HG02870 (cell line): ENCODE results near the gene PLCD1.

ENCODE experiments used
- ATAC-seq: cut with Tn5 transposase; IDR thresholded peaks from one replicate; pipeline ENCODE4 v1.9.1; 2021; ENCODE audit warnings: mild to moderate bottlenecking, moderate library complexity; ENCODE audit not compliant: unreplicated experiment

Gene PLCD1

DNA sequence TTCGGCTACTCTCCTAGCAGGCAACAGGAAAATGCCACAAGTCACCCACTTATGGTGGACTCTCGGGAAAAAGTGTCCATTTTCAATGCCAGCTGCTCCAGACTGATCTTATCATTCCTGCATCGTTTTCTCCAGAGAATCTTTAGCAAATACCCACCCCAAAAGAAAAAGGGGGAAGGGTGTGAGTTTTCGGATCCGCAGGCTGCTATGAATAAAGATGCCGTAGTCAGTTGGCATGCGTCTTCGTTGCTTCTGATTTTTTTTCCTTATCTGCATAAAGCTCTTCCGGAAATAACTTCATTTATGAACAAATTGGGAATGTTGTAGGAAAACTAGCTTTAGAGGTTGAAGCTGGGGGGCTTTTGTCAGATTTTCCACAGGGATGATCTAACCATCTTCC, 61.2 kb downstream of the PLCD1 start:
- no peak for ATAC-seq

DNA sequence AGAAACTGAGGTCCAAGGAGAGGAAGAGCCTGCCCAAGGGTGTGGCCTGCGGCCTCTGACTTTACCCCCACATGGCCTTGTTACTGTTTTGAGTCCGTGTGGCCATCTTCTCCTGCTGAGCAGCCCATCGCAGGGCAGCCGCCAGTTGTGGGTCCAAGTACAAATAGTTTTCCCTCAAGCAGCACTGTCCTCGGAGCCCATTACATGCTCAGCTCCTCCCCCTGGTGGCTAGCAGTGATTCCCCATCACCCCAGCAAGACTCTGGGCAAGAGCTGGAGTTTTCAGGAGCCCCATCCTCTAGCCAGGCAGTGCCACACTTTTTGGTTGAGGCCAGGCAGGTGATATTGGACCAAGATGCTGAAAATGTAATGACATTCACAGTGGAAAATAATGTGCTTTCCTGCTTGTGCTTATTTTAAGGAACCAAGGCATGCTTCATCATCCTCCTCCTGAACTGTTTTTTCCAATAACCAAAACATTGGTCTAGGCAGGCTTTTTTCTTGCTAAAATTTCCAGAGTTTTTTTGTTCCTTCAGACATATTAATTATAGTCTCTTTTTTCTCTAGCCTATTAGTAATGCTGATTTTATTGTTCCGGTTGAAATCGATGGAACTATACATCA, 62.1 kb downstream of the PLCD1 start:
- peak; percentile 70 for ATAC-seq

- ATAC-seq, result no peak
These were observed 64.7 kb downstream of the PLCD1 start for GRCh38 chr3:37964716-37965115.

DNA sequence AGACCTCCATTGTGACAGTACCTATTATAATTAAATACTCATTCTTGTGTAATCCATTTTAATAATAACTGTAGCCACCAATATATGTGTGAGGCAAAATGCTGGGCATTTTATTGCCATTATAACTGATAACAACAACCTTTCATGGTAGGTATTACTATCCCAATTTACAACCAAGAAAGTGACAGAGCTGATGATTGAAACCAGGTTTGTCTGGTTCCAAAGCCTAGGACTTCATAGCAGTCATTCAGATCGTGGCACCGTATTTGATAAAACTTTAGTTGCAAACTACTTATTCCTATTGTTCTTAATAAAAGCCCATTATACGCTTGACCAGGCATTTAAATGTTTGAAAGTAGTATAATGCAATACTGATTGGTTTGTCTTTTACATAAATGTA, 65.3 kb downstream of the PLCD1 start:
- no peak for ATAC-seq

- no peak for ATAC-seq
These were observed 65.8 kb downstream of the PLCD1 start for GRCh38 chr3:37963635-37964034.

DNA sequence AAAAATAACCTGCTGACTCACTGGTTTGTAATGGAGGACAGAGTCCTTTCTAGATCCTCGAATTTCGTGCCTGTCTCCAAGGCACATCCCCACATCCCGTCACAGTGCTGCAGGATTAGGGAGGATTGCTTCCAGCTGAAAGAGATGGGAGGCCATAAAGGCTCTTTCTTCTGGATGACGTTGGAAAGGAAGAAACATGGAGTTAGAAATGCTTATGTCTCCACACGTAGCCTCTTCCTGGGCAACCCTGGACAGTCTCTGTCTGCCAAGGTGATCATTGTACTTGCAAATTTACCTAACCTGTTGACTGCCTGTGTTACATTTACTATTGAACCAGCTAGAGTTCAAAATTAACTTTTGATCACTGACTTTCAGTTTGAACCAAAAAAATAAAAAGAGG, 66.4 kb downstream of the PLCD1 start:
- no peak for ATAC-seq

DNA sequence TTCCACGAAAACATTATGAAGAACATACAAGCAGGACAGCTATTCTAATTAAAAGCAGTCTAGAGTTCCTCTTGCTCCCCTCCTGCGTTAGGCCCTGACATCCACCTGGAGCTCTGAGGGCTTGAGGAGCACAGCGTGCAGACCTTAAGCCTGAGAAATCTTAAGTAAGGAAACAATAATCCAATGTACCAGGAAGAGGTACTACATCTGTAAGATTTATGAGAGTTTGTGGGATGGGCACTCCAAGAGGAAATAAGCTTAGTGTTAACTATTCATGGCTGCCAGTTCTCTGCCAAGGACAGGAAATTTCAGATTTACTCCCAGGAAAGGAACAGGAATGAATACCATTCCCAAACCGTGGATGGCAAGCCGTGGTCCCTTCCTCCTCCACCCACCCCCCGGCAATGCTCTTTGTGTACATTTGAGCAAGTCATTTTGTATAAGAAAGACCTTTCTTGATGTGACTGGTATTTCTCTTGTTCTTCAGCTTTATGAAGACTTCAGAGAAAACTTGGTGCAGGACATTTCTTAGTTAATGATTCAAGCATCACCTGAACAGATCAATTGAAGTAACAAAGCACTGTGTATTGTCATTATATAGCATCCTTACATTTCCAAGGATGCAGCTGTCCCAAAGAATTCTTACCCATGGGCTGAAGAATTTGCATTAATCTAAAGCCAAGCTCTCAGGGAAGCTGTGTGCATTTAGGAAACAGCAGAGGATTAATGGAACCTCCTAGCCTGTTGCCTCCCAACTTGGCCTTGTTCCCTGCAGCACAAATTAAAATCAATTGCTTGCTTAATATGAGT, 67.6 kb downstream of the PLCD1 start:
- no peak for ATAC-seq

DNA sequence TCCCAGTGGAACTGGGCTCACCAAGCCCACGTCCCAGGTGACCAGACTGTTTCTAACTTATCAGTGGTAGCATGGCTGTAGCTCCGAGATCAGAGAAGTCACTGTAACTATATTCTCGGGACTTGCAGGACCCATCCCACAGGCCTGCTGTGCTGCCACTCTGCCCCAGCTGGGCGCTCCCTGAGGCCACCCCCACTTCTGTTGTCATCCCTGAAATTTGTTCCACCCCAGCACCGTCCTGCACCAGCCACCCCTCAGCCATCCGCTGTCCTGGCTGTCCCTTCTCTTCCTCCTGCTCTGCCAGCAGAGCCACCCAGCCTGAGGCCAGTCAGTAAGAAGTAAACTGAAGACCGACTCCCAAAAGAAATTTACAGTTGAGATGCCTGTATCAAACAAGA, 71.9 kb downstream of the PLCD1 start:
- ATAC-seq, result no peak
